ENCODE measurements around the gene C20orf144.
"Not testable (repeated sequence)": the region's sequence is repeated elsewhere in the genome, so short reads cannot be mapped to it uniquely, and the experiment has no call there.

The C20orf144 gene

GRCh38 chr20:33697129-33697528 lies 35.0 kb downstream of the C20orf144 start:
- DNase-seq (ENCODE audit: low read depth) = no peak

GRCh38 chr20:33698966-33699365 lies 36.8 kb downstream of the C20orf144 start:
- DNase-seq (ENCODE audit: low read depth) = not testable (repeated sequence)

- DNase-seq (ENCODE audit: low read depth) = not testable (repeated sequence)
Observed at GRCh38 chr20:33700696-33701441, 38.7 kb downstream of the C20orf144 start.

GRCh38 chr20:33701629-33702450 lies 39.7 kb downstream of the C20orf144 start:
- no peak for DNase-seq (ENCODE audit: low read depth)

- DNase-seq (ENCODE audit: low read depth) = no peak
Observed at GRCh38 chr20:33702861-33703260, 40.7 kb downstream of the C20orf144 start.

GRCh38 chr20:33703498-33704137 lies 41.5 kb downstream of the C20orf144 start:
- no peak for DNase-seq (ENCODE audit: low read depth)

GRCh38 chr20:33704197-33704924 lies 42.2 kb downstream of the C20orf144 start:
- DNase-seq (ENCODE audit: low read depth) = no peak

GRCh38 chr20:33707668-33708067 lies 45.5 kb downstream of the C20orf144 start:
- no peak for DNase-seq (ENCODE audit: low read depth)

- DNase-seq (ENCODE audit: low read depth) = no peak
Observed at GRCh38 chr20:33709398-33709797, 47.3 kb downstream of the C20orf144 start.

- DNase-seq (ENCODE audit: low read depth) = no peak
Observed at GRCh38 chr20:33709905-33710541, 47.9 kb downstream of the C20orf144 start.

- DNase-seq (ENCODE audit: low read depth) = no peak
Observed at GRCh38 chr20:33710681-33711445, 48.7 kb downstream of the C20orf144 start.

- no peak for DNase-seq (ENCODE audit: low read depth)
Observed at GRCh38 chr20:33711446-33711738, 49.3 kb downstream of the C20orf144 start.

All from stimulated activated CD8-positive, alpha-beta memory T cell treated with anti-CD3 and anti-CD28 coated beads, Interleukin-7, amount 100 ng/mL, for 24 hours (primary cell).